HL-60 (cell line): Measurements from ENCODE around the gene CRYBG3.

ENCODE experiments used
- DNase-seq, 2 experiments: peaks; one replicate each; pipeline ENCODE4 v3.0.0-alpha.2; 2010 to 2020; ENCODE audit warnings: low read depth in 1 of 2, low spot score in 1 of 2
- H3K27ac ChIP-seq: fragments of 250-450 bp; sonication (Bioruptor Pico); replicated peaks from 2 replicates; pipeline ENCODE4 v1.5.1; 2020; ENCODE audit warnings: mild to moderate bottlenecking, moderate library complexity
- H3K27me3 ChIP-seq: fragments of 250-450 bp; sonication (Bioruptor Pico); 2 replicates; pipeline ENCODE4 v1.5.1; 2021; ENCODE audit warnings: mild to moderate bottlenecking, moderate library complexity; ENCODE audit not compliant: insufficient read depth, poor library complexity, severe bottlenecking
- H3K4me3 ChIP-seq: replicated peaks from 2 replicates; pipeline ENCODE4 v1.5.1; 2011; ENCODE audit warnings: mild to moderate bottlenecking, control low read depth, low read length; ENCODE audit not compliant: insufficient read depth
- CTCF ChIP-seq: IDR thresholded peaks from one replicate; pipeline ENCODE4 v1.5.1; 2011; ENCODE audit warnings: low read length, control low read depth, inconsistent platforms; ENCODE audit not compliant: insufficient read depth
- GABPA ChIP-seq: IDR thresholded peaks from 2 replicates; pipeline ENCODE4 v1.6.1; 2012; ENCODE audit warnings: low read depth
- POLR2AphosphoS5 ChIP-seq: IDR thresholded peaks from 2 replicates; pipeline ENCODE4 v1.6.1; 2012; ENCODE audit warnings: low read depth
- REST ChIP-seq: IDR thresholded peaks from 2 replicates; pipeline ENCODE4 v1.6.1; 2012; ENCODE audit warnings: low read depth; ENCODE audit not compliant: insufficient replicate concordance
- SPI1 ChIP-seq: IDR thresholded peaks from 2 replicates; pipeline ENCODE4 v1.6.1; 2012; ENCODE audit warnings: low read depth, mild to moderate bottlenecking, borderline replicate concordance

The CRYBG3 gene

DNA sequence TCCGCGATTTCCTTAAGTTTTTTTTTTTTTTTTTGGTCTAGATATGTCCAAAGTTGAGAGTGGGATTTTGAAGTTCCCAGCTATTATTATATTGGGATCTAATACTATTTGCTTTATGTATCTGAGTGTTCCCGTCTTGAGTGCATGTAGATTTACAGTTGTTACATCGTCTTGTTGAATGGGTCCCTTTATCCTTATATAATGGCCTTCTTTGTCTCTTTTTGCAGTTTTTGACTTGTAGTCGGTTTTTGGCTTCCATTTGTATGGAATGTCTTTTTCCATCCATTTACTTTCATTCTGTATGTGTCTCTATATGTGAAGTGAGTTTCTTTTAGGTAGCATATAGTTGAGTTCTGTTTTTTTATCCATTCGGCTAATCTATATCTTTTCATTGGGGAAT is 35.6 kb downstream of the CRYBG3 start:
- no peak for TF ChIP-seq CTCF
- no peak for TF ChIP-seq POLR2AphosphoS5
- no peak for TF ChIP-seq SPI1
- no peak for TF ChIP-seq REST
- no peak for TF ChIP-seq GABPA
- DNase-seq: no peak
- H3K4me3 ChIP-seq: no peak overlapping the region
- no peak overlapping the region for H3K27ac ChIP-seq
- no peaks in the 10 kb centered on the region for H3K27me3 ChIP-seq

- Histone ChIP-seq H3K4me3 (no peak overlapping the region), H3K27ac (no peak overlapping the region), H3K27me3 (no peaks in the 10 kb centered on the region)
- DNase-seq: no peak
- TF ChIP-seq SPI1: no peak
- no peak for TF ChIP-seq CTCF
- no peak for TF ChIP-seq POLR2AphosphoS5
- TF ChIP-seq REST: no peak
- TF ChIP-seq GABPA: no peak
These were observed 38.6 kb downstream of the CRYBG3 start for GRCh38 chr3:97860364-97860763.

DNA sequence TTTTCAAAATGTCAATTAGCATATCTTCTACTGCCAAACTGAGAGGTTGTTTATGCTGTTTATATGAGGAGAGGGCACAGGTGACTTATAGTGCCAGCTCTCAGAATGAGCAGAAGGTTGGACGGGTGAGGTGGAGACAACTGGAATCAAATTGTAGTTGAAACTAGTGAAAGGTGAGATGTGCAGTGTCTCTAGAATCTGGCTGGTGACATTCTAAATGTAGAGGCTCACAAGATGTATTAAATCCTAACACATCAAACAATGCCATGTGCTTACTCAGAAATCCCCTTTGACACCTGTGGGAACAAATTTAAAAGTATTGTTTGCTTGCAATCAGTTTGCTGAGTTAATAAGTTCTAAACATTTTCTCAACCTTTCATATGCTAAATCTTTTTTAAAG is 40.8 kb downstream of the CRYBG3 start:
- no peak overlapping the region for H3K27ac ChIP-seq
- DNase-seq: no peak
- TF ChIP-seq GABPA (no peak), CTCF (no peak), POLR2AphosphoS5 (no peak), REST (no peak), SPI1 (no peak)

More for the DNA sequence above, 40.8 kb downstream of the CRYBG3 start:
- Histone ChIP-seq H3K27me3 (no peaks in the 10 kb centered on the region), H3K4me3 (no peak overlapping the region)
